H1 (cell line): ENCODE data around the gene TMEM107. TPM values are rescaled to one million over a fixed set of nuclear protein-coding genes. Genes with fewer than 3 reads are reported as not detected.
A peak's percentile ranks its signal among the peaks of the same experiment; 100 is the strongest.

ENCODE experiments used
- CTCF ChIA-PET: fragments of 300-600 bp; sonication (Branson Sonifier 250); formaldehyde crosslinking; loops from one replicate; lab custom pipeline; 2021; ENCODE audit not compliant: partially characterized antibody; lab: Charles Lee
- POLR2A ChIA-PET: fragments of 300-600 bp; sonication (Branson Sonifier 250); formaldehyde crosslinking; loops from one replicate; lab custom pipeline; 2021; ENCODE audit warnings: inconsistent platforms; ENCODE audit not compliant: partially characterized antibody; lab: Charles Lee
- DNase-seq, 2 experiments: peaks; one replicate each; pipeline versions ENCODE4 v3.0.0 to v3.0.0-alpha.2; 2010 to 2022; ENCODE audit warnings: low spot score in 2 of 2, low read depth in 1 of 2, mixed read lengths in 1 of 2
- FAIRE-seq: peaks from 2 replicates; lab custom pipeline; 2011; peaks lifted over from hg19 to GRCh38; lab: Jason Lieb, UNC
- H2AFZ ChIP-seq: 2 replicates; pipeline ENCODE4 v1.8.1; 2012; ENCODE audit warnings: low read length, inconsistent platforms
- H2AK5ac ChIP-seq: 2 replicates; pipeline ENCODE4 v1.6.1; 2013; ENCODE audit warnings: low read depth, low read length
- H2BK120ac ChIP-seq: replicated peaks from 2 replicates; pipeline ENCODE3; 2013; ENCODE audit warnings: low read depth, low read length, inconsistent platforms
- H2BK12ac ChIP-seq: 2 replicates; pipeline ENCODE4 v1.6.1; 2013; ENCODE audit warnings: low read depth, low read length
- H2BK15ac ChIP-seq: 2 replicates; pipeline ENCODE4 v1.6.1; 2013; ENCODE audit warnings: low read length
- H2BK20ac ChIP-seq: 2 replicates; pipeline ENCODE4 v1.6.1; 2013; ENCODE audit warnings: low read length
- H2BK5ac ChIP-seq: 2 replicates; pipeline ENCODE4 v1.6.1; 2013; ENCODE audit warnings: low read depth, low read length
- H3K14ac ChIP-seq: 2 replicates; pipeline ENCODE4 v1.6.1; 2013; ENCODE audit warnings: inconsistent platforms; ENCODE audit not compliant: insufficient read length
- H3K18ac ChIP-seq: 2 replicates; pipeline ENCODE4 v1.6.1; 2013; ENCODE audit warnings: low read length; ENCODE audit errors: extremely low read depth
- H3K23ac ChIP-seq: 2 replicates; pipeline ENCODE4 v1.6.1; 2013; ENCODE audit warnings: inconsistent platforms; ENCODE audit not compliant: insufficient read length
- H3K23me2 ChIP-seq: 2 replicates; pipeline ENCODE4 v1.6.1; 2013; ENCODE audit warnings: low read depth, low read length
- H3K27ac ChIP-seq: 2 replicates; pipeline ENCODE4 v1.6.1; 2011; ENCODE audit warnings: low read depth, low read length, inconsistent platforms
- H3K27me3 ChIP-seq, 4 experiments: replicated peaks in 1 of 4; 1 replicate in 1 of 4; 2 replicates in 3 of 4; pipeline versions ENCODE4 v1.6.1 to v1.8.1; 2011 to 2013; ENCODE audit warnings: low read length in 3 of 4, mild to moderate bottlenecking in 3 of 4, inconsistent platforms in 2 of 4, mixed read lengths in 2 of 4, moderate library complexity in 1 of 4; ENCODE audit not compliant: control insufficient read depth in 3 of 4, insufficient read depth in 3 of 4; ENCODE audit errors: extremely low read depth in 1 of 4
- H3K36me3 ChIP-seq, 4 experiments: 2 replicates each; pipeline versions ENCODE4 v1.6.1 to v1.8.1; 2011 to 2013; ENCODE audit warnings: mild to moderate bottlenecking in 4 of 4, low read length in 3 of 4, moderate library complexity in 2 of 4, control low read depth in 1 of 4, inconsistent platforms in 1 of 4; ENCODE audit not compliant: insufficient read depth in 4 of 4, control insufficient read depth in 2 of 4
- H3K4ac ChIP-seq: replicated peaks from 2 replicates; pipeline ENCODE3; 2013; ENCODE audit warnings: low read length, low read depth, mixed read lengths, inconsistent platforms; ENCODE audit not compliant: insufficient read length
- H3K4me1 ChIP-seq, 4 experiments: replicated peaks in 1 of 4; 1 replicate in 1 of 4; 2 replicates in 3 of 4; pipeline versions ENCODE4 v1.6.1 to v1.8.1; 2011 to 2013; ENCODE audit warnings: low read length in 3 of 4, inconsistent platforms in 2 of 4, mixed read lengths in 1 of 4; ENCODE audit not compliant: insufficient read depth in 4 of 4, control insufficient read depth in 3 of 4
- H3K4me2 ChIP-seq, 2 experiments: 2 replicates each; pipeline versions ENCODE4 v1.6.1 to v1.8.1; 2011 to 2013; ENCODE audit warnings: low read depth in 2 of 2, low read length in 2 of 2, control low read depth in 1 of 2, inconsistent platforms in 1 of 2, mild to moderate bottlenecking in 1 of 2; ENCODE audit not compliant: insufficient read depth in 1 of 2
- H3K4me3 ChIP-seq, 4 experiments: fragments of 200-600, 300-600 bp in 1 of 4; sonication (generic), shearing (Covaris generic), sonication (Bioruptor Twin) in 1 of 4; 2 replicates each; pipeline versions ENCODE4 v1.5.1 to v1.8.1; 2011 to 2016; ENCODE audit warnings: low read length in 4 of 4, low read depth in 3 of 4, control low read depth in 2 of 4, inconsistent platforms in 2 of 4, mild to moderate bottlenecking in 2 of 4, mixed read lengths in 1 of 4, moderate library complexity in 1 of 4; ENCODE audit not compliant: insufficient read depth in 2 of 4; ENCODE audit errors: extremely low read depth in 1 of 4
- H3K56ac ChIP-seq: replicated peaks from 2 replicates; pipeline ENCODE3; 2013; ENCODE audit warnings: low read depth, mild to moderate bottlenecking, mixed read lengths, low read length, inconsistent platforms; ENCODE audit not compliant: insufficient read length
- H3K79me1 ChIP-seq: 2 replicates; pipeline ENCODE4 v1.6.1; 2013; ENCODE audit warnings: low read depth, low read length, control low read depth
- H3K79me2 ChIP-seq, 2 experiments: 2 replicates each; pipeline versions ENCODE4 v1.6.1 to v1.8.1; 2012 to 2013; ENCODE audit warnings: low read length in 2 of 2, mild to moderate bottlenecking in 2 of 2, inconsistent platforms in 1 of 2; ENCODE audit not compliant: insufficient read depth in 2 of 2, control insufficient read depth in 1 of 2
- H3K9ac ChIP-seq, 4 experiments: replicated peaks in 1 of 4; 1 replicate in 1 of 4; 2 replicates in 3 of 4; pipeline versions ENCODE4 v1.6.1 to v1.8.1; 2011 to 2013; ENCODE audit warnings: low read depth in 3 of 4, low read length in 3 of 4, control low read depth in 2 of 4, mild to moderate bottlenecking in 2 of 4, moderate library complexity in 2 of 4, inconsistent platforms in 1 of 4; ENCODE audit errors: extremely low read depth in 1 of 4
- H3K9me3 ChIP-seq, 2 experiments: 2 replicates each; pipeline versions ENCODE4 v1.6.1 to v1.8.1; 2012 to 2013; ENCODE audit warnings: mild to moderate bottlenecking in 2 of 2, moderate library complexity in 2 of 2, control low read depth in 1 of 2, inconsistent platforms in 1 of 2, low read depth in 1 of 2, low read length in 1 of 2, mixed read lengths in 1 of 2; ENCODE audit not compliant: insufficient read depth in 2 of 2
- H4K20me1 ChIP-seq, 2 experiments: replicated peaks in 1 of 2; 2 replicates each; pipeline versions ENCODE3 to v1.8.1; 2011 to 2013; ENCODE audit warnings: inconsistent platforms in 2 of 2, low read length in 2 of 2, mild to moderate bottlenecking in 1 of 2; ENCODE audit not compliant: insufficient read depth in 2 of 2, control insufficient read depth in 1 of 2
- H4K5ac ChIP-seq: 2 replicates; pipeline ENCODE4 v1.6.1; 2013; ENCODE audit warnings: low read length, low read depth, mixed read lengths, inconsistent platforms; ENCODE audit not compliant: insufficient read length
- H4K8ac ChIP-seq: 2 replicates; pipeline ENCODE4 v1.8.0; 2013; ENCODE audit warnings: mild to moderate bottlenecking, moderate library complexity, low read length, inconsistent platforms; ENCODE audit not compliant: insufficient read depth; ENCODE audit errors: extremely low read depth
- H4K91ac ChIP-seq: replicated peaks from 2 replicates; pipeline ENCODE3; 2013; ENCODE audit warnings: low read length, mixed read lengths, inconsistent platforms; ENCODE audit not compliant: insufficient read length
- ASH2L ChIP-seq: fragments of 200-600, 300-600 bp; sonication (generic); IDR thresholded peaks from one replicate; pipeline ENCODE4 v1.7.1; 2017; ENCODE audit warnings: low read length
- BACH1 ChIP-seq: IDR thresholded peaks from 2 replicates; pipeline ENCODE4 v1.6.1; 2012; ENCODE audit warnings: low read length, improper control_type of control experiment
- CBX8 ChIP-seq: fragments of 300-800, 300-1000 bp; sonication (generic); IDR thresholded peaks from 2 replicates; pipeline ENCODE4 v1.7.1; 2016; ENCODE audit warnings: low read depth, low read length, borderline replicate concordance
- CTBP2 ChIP-seq: IDR thresholded peaks from 2 replicates; pipeline ENCODE4 v1.7.0; 2011; ENCODE audit warnings: borderline replicate concordance, mild to moderate bottlenecking, moderate library complexity, mixed read lengths, low read length; ENCODE audit not compliant: insufficient read depth, insufficient read length
- JUN ChIP-seq: IDR thresholded peaks from 2 replicates; pipeline ENCODE4 v1.6.1; 2011; ENCODE audit warnings: low read depth, mild to moderate bottlenecking, improper control_type of control experiment, low read length
- JUND ChIP-seq: IDR thresholded peaks from 2 replicates; pipeline ENCODE4 v1.6.1; 2011; ENCODE audit warnings: mild to moderate bottlenecking, improper control_type of control experiment, low read length
- POLR2A ChIP-seq, 2 experiments: IDR thresholded peaks; 1 replicate in 1 of 2; 2 replicates in 1 of 2; pipeline ENCODE4 v1.6.1; 2011; ENCODE audit warnings: low read depth in 2 of 2, low read length in 2 of 2, mild to moderate bottlenecking in 2 of 2; ENCODE audit errors: control extremely low read depth in 1 of 2
- POU5F1 ChIP-seq: IDR thresholded peaks from 2 replicates; pipeline ENCODE4 v1.6.1; 2011; ENCODE audit warnings: low read depth, mild to moderate bottlenecking, low read length, moderate library complexity
- SAP30 ChIP-seq: fragments of 300-600 bp; sonication (generic); IDR thresholded peaks from 2 replicates; pipeline ENCODE4 v1.7.1; 2012; ENCODE audit warnings: low read length, moderate library complexity, mild to moderate bottlenecking, inconsistent platforms; ENCODE audit not compliant: insufficient read depth, insufficient replicate concordance
- SIN3A ChIP-seq, 2 experiments: IDR thresholded peaks in 1 of 2; conservative IDR thresholded peaks in 1 of 2; 2 replicates each; pipeline ENCODE4 v1.6.1; 2011 to 2012; ENCODE audit warnings: low read length in 2 of 2, improper control_type of control experiment in 1 of 2, low read depth in 1 of 2, mild to moderate bottlenecking in 1 of 2
- TEAD4 ChIP-seq: IDR thresholded peaks from 2 replicates; pipeline ENCODE4 v1.6.1; 2012; ENCODE audit warnings: low read depth, low read length, inconsistent platforms, mixed read lengths
- USF2 ChIP-seq: IDR thresholded peaks from 2 replicates; pipeline ENCODE4 v1.6.1; 2011; ENCODE audit warnings: low read length, improper control_type of control experiment
- YY1 ChIP-seq: IDR thresholded peaks from 2 replicates; pipeline ENCODE4 v1.6.1; 2011; ENCODE audit warnings: low read depth, mild to moderate bottlenecking, low read length
- WGBS, 2 experiments: shearing (Covaris generic) in 1 of 2; methylation state at CpG; one replicate each; pipeline versions ENCODE4 v1.1.6 to v1.1.7; 2013 to 2015; ENCODE audit warnings: low lambda C conversion rate in 2 of 2, mixed read lengths in 2 of 2, inconsistent platforms in 1 of 2, low coverage in 1 of 2, missing lambda C conversion rate in 1 of 2; ENCODE audit not compliant: insufficient replicate concordance in 2 of 2, insufficient coverage in 1 of 2, insufficient read length in 1 of 2; ENCODE audit errors: extremely low coverage in 1 of 2, missing lambda C conversion rate in 1 of 2; 5-methylcytosine and 5-hydroxymethylcytosine counted together
- polyA plus RNA-seq, 7 experiments: library from polyadenylated mRNA; depleted of rRNA in 3 of 7; stranded (reverse) in 5 of 7; unstranded in 2 of 7; fragments of >200 nt in 5 of 7; fragments of 200-250 nt in 2 of 7; gene quantifications; 1 replicate in 5 of 7; 2 replicates in 1 of 7; 4 replicates in 1 of 7; pipeline versions ENCODE4 v1.2.1 to v1.2.3, GENCODE V29; 2011 to 2013; ENCODE audit warnings: missing spikeins in 2 of 7, mixed read lengths in 2 of 7
- total RNA-seq: library from RNA; stranded (reverse); fragmentation: NEBNext Ultra II Directional; extraction: Animal tissue kit (Norgen Biotek cat#: 25700); gene quantifications from 2 replicates; pipeline ENCODE4 v1.2.1, GENCODE V29; 2021

The TMEM107 gene
- total and polyA plus RNA-seq, 2 of the 8 experiments (the other 6 are each of a cell fraction or from before 2014, with no cell fraction given): 17.3 to 21.5 TPM

- peak overlapping the region; percentile 89 to 96 for H3K4me2 ChIP-seq
- H3K14ac ChIP-seq: no peak overlapping the region
- no peak overlapping the region for H3K56ac ChIP-seq
- H3K9me3 ChIP-seq: no peaks in the 10 kb centered on the region
- no peak overlapping the region for H3K18ac ChIP-seq
- no peak overlapping the region for H4K91ac ChIP-seq
- no peak overlapping the region for H4K5ac ChIP-seq
- H4K8ac ChIP-seq: no peak overlapping the region
- H3K79me2 ChIP-seq: no peaks in the 10 kb centered on the region
- peaks cover 0 to 13% (median 2%) of the 10 kb centered on the region in 4 experiments; a peak in 4 of 7 replicates for H3K4me1 ChIP-seq
- POLR2A ChIA-PET: interaction anchor here (1.1 to 53.4 kb wide), 14 partner anchors 13 to 535 kb away, joined by 3 to 1521 read pairs (median 6); partner anchors contain the start of genes AURKB, BORCS6, CTC1 and PFAS
- H2BK120ac ChIP-seq: no peak overlapping the region
- H2BK5ac ChIP-seq: no peak overlapping the region
- H2AFZ ChIP-seq: no peak overlapping the region
- H3K23ac ChIP-seq: no peak overlapping the region
- no peak overlapping the region for H3K27ac ChIP-seq
- no peak overlapping the region for H3K4ac ChIP-seq
- H3K9ac ChIP-seq: peak overlapping the region in 1 of 4 experiments; percentile 31; a peak in 1 of 7 replicates
- FAIRE-seq (no peak), DNase-seq (peak in 1 of 2 experiments; percentile 27)
- peaks cover 2% of the 10 kb centered on the region in 2 experiments for H4K20me1 ChIP-seq
- H2BK12ac ChIP-seq: no peak overlapping the region
- peaks cover 19% of the 10 kb centered on the region for H3K23me2 ChIP-seq
- H3K79me1 ChIP-seq: no peaks in the 10 kb centered on the region
- no peak overlapping the region for H2AK5ac ChIP-seq
- no peaks in the 10 kb centered on the region for H3K27me3 ChIP-seq
- no peak overlapping the region for H2BK15ac ChIP-seq
- CTCF ChIA-PET: interaction anchor here (0.9 to 4.1 kb wide), 7 partner anchors 13 to 161 kb away, joined by 3 to 26 read pairs (median 3); no protein-coding TSS in a partner anchor
- 0 out of 8 replicates have a peak, but pooled peaks cover 0 to under 1% (median 0%) of the 10 kb centered on the region in 4 experiments for H3K36me3 ChIP-seq
- peak overlapping the region; percentile 67 to 97 (median 88) for H3K4me3 ChIP-seq
- WGBS, 2 experiments: 4% methylated on average over 9 of the region's 9 CpGs; no CpG with 5 or more reads in 1 of the 2 experiments
- no peak overlapping the region for H2BK20ac ChIP-seq
- no peak for TF ChIP-seq CTBP2
- TF ChIP-seq USF2: no peak
- TF ChIP-seq JUN: no peak
- TF ChIP-seq YY1: no peak
- peak; percentile 17 for TF ChIP-seq ASH2L
- TF ChIP-seq SIN3A (conservative IDR thresholded peaks at IDR 0.05 in 1 of 2, IDR thresholded peaks at IDR 0.05 in 1 of 2; ENCODE audit: low read depth in 1 of 2, low read length in 2 of 2): peak in 1 of 2 experiments; percentile 78; a peak in 2 of 4 replicates
- peak; percentile 68 for TF ChIP-seq SAP30
- no peak for TF ChIP-seq POLR2A (IDR thresholded peaks at IDR 0.05; ENCODE audit: control extremely low read depth in 1 of 2, low read depth in 2 of 2, low read length in 2 of 2)
- no peak for TF ChIP-seq JUND
- TF ChIP-seq POU5F1: no peak
- TF ChIP-seq CBX8: no peak
- TF ChIP-seq BACH1: no peak
- no peak for TF ChIP-seq TEAD4
Measured at GRCh38 chr17:8222380-8222629, 46.1 kb upstream of the TMEM107 start.
